Stimulated activated CD4-positive, alpha-beta T cell treated with anti-CD3 and anti-CD28 coated beads, Interleukin-12 subunit alpha, Interleukin-12 subunit beta, amount 100 ng/mL, for 24 hours (primary cell): ENCODE results near the gene CNKSR2.

ENCODE experiments used
- DNase-seq, 2 experiments: peaks; one replicate each; pipeline ENCODE4 v3.0.0-alpha.2; 2020; ENCODE audit warnings: low read depth in 2 of 2

Gene CNKSR2

GRCh38 chrX:21374163-21374993 is at the start of gene CNKSR2:
Gene CNKSR2, plus strand, starts transcription at chrX:21374418. Its CDS starts 480 bp downstream, at chrX:21374898.
- DNase-seq: peak; percentile 49 to 51

GRCh38 chrX:21354725-21355124 is 19.5 kb upstream of the CNKSR2 start:
- DNase-seq: no peak

GRCh38 chrX:21355831-21356230 is 18.4 kb upstream of the CNKSR2 start:
- no peak for DNase-seq

GRCh38 chrX:21369613-21370012 is 4.6 kb upstream of the CNKSR2 start:
- no peak for DNase-seq

GRCh38 chrX:21373001-21373400 is 1.2 kb upstream of the CNKSR2 start:
- DNase-seq: no peak

- DNase-seq: peak; percentile 5 to 7
Observed at GRCh38 chrX:21373637-21374162, 518 bp upstream of the CNKSR2 start.

GRCh38 chrX:21374994-21375707 is 933 bp downstream of the CNKSR2 start:
- no peak for DNase-seq

- no peak for DNase-seq
Observed at GRCh38 chrX:21375708-21376009, 1.4 kb downstream of the CNKSR2 start.

GRCh38 chrX:21376636-21377035 is 2.4 kb downstream of the CNKSR2 start:
- no peak for DNase-seq

- DNase-seq: no peak
Observed at GRCh38 chrX:21379991-21380390, 5.8 kb downstream of the CNKSR2 start.

GRCh38 chrX:21382715-21383114 is 8.5 kb downstream of the CNKSR2 start:
- no peak for DNase-seq

- no peak for DNase-seq
Observed at GRCh38 chrX:21383546-21383945, 9.3 kb downstream of the CNKSR2 start.

- no peak for DNase-seq
Observed at GRCh38 chrX:21384178-21384577, 10.0 kb downstream of the CNKSR2 start.

GRCh38 chrX:21394792-21395191 is 20.6 kb downstream of the CNKSR2 start:
- DNase-seq: no peak

- DNase-seq: no peak
Observed at GRCh38 chrX:21398426-21398825, 24.2 kb downstream of the CNKSR2 start.

- DNase-seq: no peak
Observed at GRCh38 chrX:21400408-21401121, 26.3 kb downstream of the CNKSR2 start.

GRCh38 chrX:21408307-21408706 is 34.1 kb downstream of the CNKSR2 start:
- DNase-seq: no peak

GRCh38 chrX:21408788-21409187 is 34.6 kb downstream of the CNKSR2 start:
- DNase-seq: no peak

- DNase-seq: no peak
Observed at GRCh38 chrX:21412029-21412428, 37.8 kb downstream of the CNKSR2 start.

GRCh38 chrX:21412883-21413282 is 38.7 kb downstream of the CNKSR2 start:
- no peak for DNase-seq

- DNase-seq: no peak
Observed at GRCh38 chrX:21427086-21427485, 52.9 kb downstream of the CNKSR2 start.

GRCh38 chrX:21437036-21437435 is 62.8 kb downstream of the CNKSR2 start:
- DNase-seq: no peak
